GM12878 (cell line): ENCODE measurements around the gene MAP3K5. TPM values are rescaled to one million over a fixed set of nuclear protein-coding genes. Genes with fewer than 3 reads are reported as not detected.

Source experiments
- CHD4 ChIP-seq: fragments of 200-600 bp; sonication (generic); IDR thresholded peaks from 2 replicates; pipeline ENCODE4 v1.6.1; 2016; ENCODE audit warnings: mild to moderate bottlenecking
- EP300 ChIP-seq, 2 experiments: fragments of 150-350 bp in 1 of 2; IDR thresholded peaks; 2 replicates each; pipeline ENCODE4 v1.6.1; 2011 to 2012; ENCODE audit warnings: low read depth in 2 of 2, low read length in 2 of 2, borderline replicate concordance in 1 of 2, improper control_type of control experiment in 1 of 2, inconsistent platforms in 1 of 2; ENCODE audit not compliant: control insufficient read depth in 1 of 2
- ETV6 ChIP-seq, 2 experiments: fragments of 450-650 bp in 1 of 2; IDR thresholded peaks in 1 of 2; conservative IDR thresholded peaks in 1 of 2; 2 replicates each; pipeline ENCODE4 v1.6.1; 2014; ENCODE audit warnings: antibody characterized with exemption in 1 of 2, borderline replicate concordance in 1 of 2, low read depth in 1 of 2, mild to moderate bottlenecking in 1 of 2, moderate library complexity in 1 of 2
- EZH2 ChIP-seq: IDR thresholded peaks from 2 replicates; pipeline ENCODE4 v1.6.1; 2012; ENCODE audit warnings: low read depth, mild to moderate bottlenecking, control low read depth, inconsistent platforms, low read length, borderline replicate concordance; ENCODE audit not compliant: control insufficient read depth
- HDAC2 ChIP-seq: fragments of 200-600 bp; sonication (generic); IDR thresholded peaks from 2 replicates; pipeline ENCODE4 v1.6.1; 2017
- KDM1A ChIP-seq: fragments of 200-600 bp; sonication (generic); IDR thresholded peaks from 2 replicates; pipeline ENCODE4 v1.6.1; 2016; ENCODE audit warnings: borderline replicate concordance
- MTA3 ChIP-seq: IDR thresholded peaks from 2 replicates; pipeline ENCODE4 v1.6.1; 2012; ENCODE audit warnings: low read length, inconsistent platforms, borderline replicate concordance
- MYB ChIP-seq: fragments of 150-350 bp; IDR thresholded peaks from 2 replicates; pipeline ENCODE4 v1.6.1; 2014; ENCODE audit warnings: mild to moderate bottlenecking, low read depth, low read length, borderline replicate concordance
- POLR2AphosphoS2 ChIP-seq: IDR thresholded peaks from 2 replicates; pipeline ENCODE4 v1.6.1; 2011; ENCODE audit warnings: low read depth, mild to moderate bottlenecking, low read length, improper control_type of control experiment, moderate library complexity
- RAD51 ChIP-seq: fragments of 450-650 bp; IDR thresholded peaks from 2 replicates; pipeline ENCODE4 v1.6.1; 2016; ENCODE audit warnings: moderate library complexity, mild to moderate bottlenecking, inconsistent platforms
- RUNX3 ChIP-seq: IDR thresholded peaks from 2 replicates; pipeline ENCODE4 v1.6.1; 2012; ENCODE audit warnings: low read length, inconsistent platforms
- SREBF2 ChIP-seq: IDR thresholded peaks from 2 replicates; pipeline ENCODE4 v1.6.1; 2012; ENCODE audit warnings: mild to moderate bottlenecking, low read length
- SRF ChIP-seq, 2 experiments: IDR thresholded peaks; 2 replicates each; pipeline ENCODE4 v1.6.1; 2011; ENCODE audit warnings: low read depth in 2 of 2, low read length in 2 of 2, mild to moderate bottlenecking in 1 of 2, moderate library complexity in 1 of 2
- YBX1 ChIP-seq: fragments of 450-650 bp; IDR thresholded peaks from 2 replicates; pipeline ENCODE4 v1.6.1; 2016; ENCODE audit warnings: antibody characterized with exemption
- ZNF217 ChIP-seq: fragments of 450-650 bp; IDR thresholded peaks from 2 replicates; pipeline ENCODE4 v1.6.1; 2017; ENCODE audit warnings: antibody characterized with exemption, mild to moderate bottlenecking
- ZNF274 ChIP-seq: IDR thresholded peaks from one replicate; pipeline ENCODE4 v1.8.0; 2011; ENCODE audit not compliant: insufficient read length, insufficient read depth
- polyA plus RNA-seq, 11 experiments: library from polyadenylated mRNA; depleted of rRNA in 4 of 11; unstranded in 6 of 11; stranded (reverse) in 5 of 11; fragments of >200 nt; fragmentation: Nextera tagmentation in 4 of 11; fragmentation: Illumina TruSeq in 1 of 11; extraction: Ambion mirVana in 4 of 11; extraction: Trizol in 1 of 11; gene quantifications; 1 replicate in 1 of 11; 2 replicates in 10 of 11; pipeline versions ENCODE4 v1.2.1 to v1.2.3, GENCODE V29; 2011 to 2016; ENCODE audit warnings: inconsistent platforms in 2 of 11, missing spikeins in 2 of 11, low read depth in 1 of 11
- total RNA-seq, 4 experiments: library from RNA; depleted of rRNA in 3 of 4; stranded (reverse); fragments of >200 nt in 3 of 4; fragmentation: Illumina TruSeq in 1 of 4; extraction: Trizol in 1 of 4; gene quantifications; 2 replicates each; pipeline versions ENCODE4 v1.2.1 to v1.2.3, GENCODE V29; 2013 to 2021
- TF ChIP-seq, protein P1 (sequence below): IDR thresholded peaks from 2 replicates; pipeline ENCODE4 v1.6.1; 2012; ENCODE audit warnings: mild to moderate bottlenecking, low read depth, low read length
- TF ChIP-seq, protein P2 (sequence below): IDR thresholded peaks from 2 replicates; pipeline ENCODE4 v1.6.1; 2011; ENCODE audit warnings: borderline replicate concordance, low read depth, mild to moderate bottlenecking, moderate library complexity, mixed read lengths, low read length; ENCODE audit not compliant: insufficient read depth; ENCODE audit errors: extremely low read length
- TF ChIP-seq, protein P3 (sequence below): fragments of 450-650 bp; IDR thresholded peaks from 2 replicates; pipeline ENCODE4 v1.6.1; 2017; ENCODE audit warnings: mild to moderate bottlenecking
- TF ChIP-seq, protein P4 (sequence below): fragments of 450-650 bp; IDR thresholded peaks from 2 replicates; pipeline ENCODE4 v1.6.1; 2018; ENCODE audit warnings: mild to moderate bottlenecking, low read depth, moderate library complexity; ENCODE audit not compliant: partially characterized antibody

The MAP3K5 gene
- total and polyA plus RNA-seq, 10 of the 15 experiments (the other 5 are each of a cell fraction or from before 2014, with no cell fraction given) = 5.4 to 34.3 (median 26.4) TPM

DNA sequence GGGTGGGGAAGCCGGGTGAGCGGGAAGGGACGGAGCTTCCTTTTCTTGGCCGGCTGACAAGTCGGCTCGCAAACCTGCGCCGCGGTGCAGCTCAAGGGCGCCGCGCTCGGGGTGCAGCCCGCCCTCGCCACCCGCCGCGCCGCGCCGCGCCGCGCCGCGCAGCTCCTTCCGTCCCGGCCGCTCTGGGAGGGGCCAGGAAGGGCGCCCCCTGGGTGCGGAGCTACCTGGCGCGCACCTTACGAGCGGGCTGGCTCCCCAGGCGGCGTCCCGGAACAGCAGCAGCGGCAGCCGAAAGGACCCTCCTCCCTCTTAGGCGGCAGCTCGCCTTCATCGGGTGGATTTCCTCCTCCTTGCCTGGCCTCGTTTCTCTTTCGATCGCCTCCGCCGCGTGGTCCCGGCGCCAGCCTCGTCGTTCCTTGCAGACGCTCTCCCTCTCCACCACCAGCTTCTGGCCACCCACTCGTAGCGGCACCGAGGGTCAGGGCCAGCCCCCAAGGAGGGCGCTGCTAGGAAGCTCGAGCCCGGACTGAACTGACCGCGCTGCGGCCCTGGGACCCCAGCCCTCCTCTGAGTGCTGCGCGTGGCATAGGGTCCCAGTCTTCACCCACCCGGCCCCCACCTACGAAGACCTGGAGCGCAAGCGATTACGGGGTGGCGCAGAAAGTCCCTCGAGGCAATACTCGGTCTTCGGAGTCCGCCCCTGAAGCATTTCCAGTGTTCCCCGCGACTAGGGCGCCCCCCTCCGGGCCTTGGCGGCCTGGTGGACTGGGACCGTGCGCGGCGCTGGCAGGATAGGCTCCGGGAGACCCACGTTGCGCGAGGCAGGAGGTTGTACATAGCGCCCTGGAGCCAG, at the start of gene MAP3K5 (continued):
- TF ChIP-seq, protein P1, sequence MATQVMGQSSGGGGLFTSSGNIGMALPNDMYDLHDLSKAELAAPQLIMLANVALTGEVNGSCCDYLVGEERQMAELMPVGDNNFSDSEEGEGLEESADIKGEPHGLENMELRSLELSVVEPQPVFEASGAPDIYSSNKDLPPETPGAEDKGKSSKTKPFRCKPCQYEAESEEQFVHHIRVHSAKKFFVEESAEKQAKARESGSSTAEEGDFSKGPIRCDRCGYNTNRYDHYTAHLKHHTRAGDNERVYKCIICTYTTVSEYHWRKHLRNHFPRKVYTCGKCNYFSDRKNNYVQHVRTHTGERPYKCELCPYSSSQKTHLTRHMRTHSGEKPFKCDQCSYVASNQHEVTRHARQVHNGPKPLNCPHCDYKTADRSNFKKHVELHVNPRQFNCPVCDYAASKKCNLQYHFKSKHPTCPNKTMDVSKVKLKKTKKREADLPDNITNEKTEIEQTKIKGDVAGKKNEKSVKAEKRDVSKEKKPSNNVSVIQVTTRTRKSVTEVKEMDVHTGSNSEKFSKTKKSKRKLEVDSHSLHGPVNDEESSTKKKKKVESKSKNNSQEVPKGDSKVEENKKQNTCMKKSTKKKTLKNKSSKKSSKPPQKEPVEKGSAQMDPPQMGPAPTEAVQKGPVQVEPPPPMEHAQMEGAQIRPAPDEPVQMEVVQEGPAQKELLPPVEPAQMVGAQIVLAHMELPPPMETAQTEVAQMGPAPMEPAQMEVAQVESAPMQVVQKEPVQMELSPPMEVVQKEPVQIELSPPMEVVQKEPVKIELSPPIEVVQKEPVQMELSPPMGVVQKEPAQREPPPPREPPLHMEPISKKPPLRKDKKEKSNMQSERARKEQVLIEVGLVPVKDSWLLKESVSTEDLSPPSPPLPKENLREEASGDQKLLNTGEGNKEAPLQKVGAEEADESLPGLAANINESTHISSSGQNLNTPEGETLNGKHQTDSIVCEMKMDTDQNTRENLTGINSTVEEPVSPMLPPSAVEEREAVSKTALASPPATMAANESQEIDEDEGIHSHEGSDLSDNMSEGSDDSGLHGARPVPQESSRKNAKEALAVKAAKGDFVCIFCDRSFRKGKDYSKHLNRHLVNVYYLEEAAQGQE = no peak; the same call in 1 of the 2 replicates
- TF ChIP-seq, protein P2, sequence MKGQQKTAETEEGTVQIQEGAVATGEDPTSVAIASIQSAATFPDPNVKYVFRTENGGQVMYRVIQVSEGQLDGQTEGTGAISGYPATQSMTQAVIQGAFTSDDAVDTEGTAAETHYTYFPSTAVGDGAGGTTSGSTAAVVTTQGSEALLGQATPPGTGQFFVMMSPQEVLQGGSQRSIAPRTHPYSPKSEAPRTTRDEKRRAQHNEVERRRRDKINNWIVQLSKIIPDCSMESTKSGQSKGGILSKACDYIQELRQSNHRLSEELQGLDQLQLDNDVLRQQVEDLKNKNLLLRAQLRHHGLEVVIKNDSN = no peak
- TF ChIP-seq RUNX3 (peak; percentile 23), CHD4 (no peak), RAD51 (no peak), MTA3 (no peak; the same call in 1 of the 2 replicates), KDM1A (no peak), HDAC2 (no peak), MYB (no peak), EZH2 (no peak), SRF (IDR thresholded peaks at IDR 0.05; ENCODE audit: low read depth in 2 of 2, low read length in 2 of 2) (0 out of 4 replicates have a peak, but pooled peaks of 1 of the 2 experiments have one; percentile 57), POLR2AphosphoS2 (peak; percentile 57; the same call in 1 of the 2 replicates), EP300 (IDR thresholded peaks at IDR 0.05; ENCODE audit: borderline replicate concordance in 1 of 2, control insufficient read depth in 1 of 2, low read depth in 2 of 2, low read length in 2 of 2) (peak in 1 of 2 experiments; percentile 4; a peak in 1 of 4 replicates), ETV6 (conservative IDR thresholded peaks at IDR 0.05 in 1 of 2, IDR thresholded peaks at IDR 0.05 in 1 of 2; ENCODE audit: borderline replicate concordance in 1 of 2, low read depth in 1 of 2) (no peak), YBX1 (no peak), ZNF274 (no peak), ZNF217 (peak; percentile 43; the same call in 1 of the 2 replicates), SREBF2 (no peak)
- TF ChIP-seq, protein P3, sequence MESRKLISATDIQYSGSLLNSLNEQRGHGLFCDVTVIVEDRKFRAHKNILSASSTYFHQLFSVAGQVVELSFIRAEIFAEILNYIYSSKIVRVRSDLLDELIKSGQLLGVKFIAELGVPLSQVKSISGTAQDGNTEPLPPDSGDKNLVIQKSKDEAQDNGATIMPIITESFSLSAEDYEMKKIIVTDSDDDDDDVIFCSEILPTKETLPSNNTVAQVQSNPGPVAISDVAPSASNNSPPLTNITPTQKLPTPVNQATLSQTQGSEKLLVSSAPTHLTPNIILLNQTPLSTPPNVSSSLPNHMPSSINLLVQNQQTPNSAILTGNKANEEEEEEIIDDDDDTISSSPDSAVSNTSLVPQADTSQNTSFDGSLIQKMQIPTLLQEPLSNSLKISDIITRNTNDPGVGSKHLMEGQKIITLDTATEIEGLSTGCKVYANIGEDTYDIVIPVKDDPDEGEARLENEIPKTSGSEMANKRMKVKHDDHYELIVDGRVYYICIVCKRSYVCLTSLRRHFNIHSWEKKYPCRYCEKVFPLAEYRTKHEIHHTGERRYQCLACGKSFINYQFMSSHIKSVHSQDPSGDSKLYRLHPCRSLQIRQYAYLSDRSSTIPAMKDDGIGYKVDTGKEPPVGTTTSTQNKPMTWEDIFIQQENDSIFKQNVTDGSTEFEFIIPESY = no peak
- TF ChIP-seq, protein P4, sequence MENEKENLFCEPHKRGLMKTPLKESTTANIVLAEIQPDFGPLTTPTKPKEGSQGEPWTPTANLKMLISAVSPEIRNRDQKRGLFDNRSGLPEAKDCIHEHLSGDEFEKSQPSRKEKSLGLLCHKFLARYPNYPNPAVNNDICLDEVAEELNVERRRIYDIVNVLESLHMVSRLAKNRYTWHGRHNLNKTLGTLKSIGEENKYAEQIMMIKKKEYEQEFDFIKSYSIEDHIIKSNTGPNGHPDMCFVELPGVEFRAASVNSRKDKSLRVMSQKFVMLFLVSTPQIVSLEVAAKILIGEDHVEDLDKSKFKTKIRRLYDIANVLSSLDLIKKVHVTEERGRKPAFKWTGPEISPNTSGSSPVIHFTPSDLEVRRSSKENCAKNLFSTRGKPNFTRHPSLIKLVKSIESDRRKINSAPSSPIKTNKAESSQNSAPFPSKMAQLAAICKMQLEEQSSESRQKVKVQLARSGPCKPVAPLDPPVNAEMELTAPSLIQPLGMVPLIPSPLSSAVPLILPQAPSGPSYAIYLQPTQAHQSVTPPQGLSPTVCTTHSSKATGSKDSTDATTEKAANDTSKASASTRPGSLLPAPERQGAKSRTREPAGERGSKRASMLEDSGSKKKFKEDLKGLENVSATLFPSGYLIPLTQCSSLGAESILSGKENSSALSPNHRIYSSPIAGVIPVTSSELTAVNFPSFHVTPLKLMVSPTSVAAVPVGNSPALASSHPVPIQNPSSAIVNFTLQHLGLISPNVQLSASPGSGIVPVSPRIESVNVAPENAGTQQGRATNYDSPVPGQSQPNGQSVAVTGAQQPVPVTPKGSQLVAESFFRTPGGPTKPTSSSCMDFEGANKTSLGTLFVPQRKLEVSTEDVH = no peak
